Sigmoid colon (tissue), 4 donors: Measurements from ENCODE around the gene RHBDL1.

ENCODE experiments used
- EP300 ChIP-seq, 4 donors: sonication (generic); formaldehyde crosslinking; IDR thresholded peaks; one replicate each; pipeline ENCODE4 v1.6.1; 2017; ENCODE audit warnings: antibody characterized with exemption in 4 of 4
- POLR2AphosphoS5 ChIP-seq, 4 donors: sonication (generic); formaldehyde crosslinking; IDR thresholded peaks; one replicate each; pipeline ENCODE4 v1.6.1; 2017; ENCODE audit warnings: antibody characterized with exemption in 4 of 4
- TF ChIP-seq, protein P1 (sequence below), 4 experiments: fragments of 450-650 bp in 3 of 4; fragments of 200-600 bp in 1 of 4; IDR thresholded peaks; one replicate each; pipeline ENCODE4 v1.5.1; 2016 to 2019; ENCODE audit warnings: antibody characterized with exemption in 4 of 4, mild to moderate bottlenecking in 3 of 4, moderate library complexity in 2 of 4

DNA sequence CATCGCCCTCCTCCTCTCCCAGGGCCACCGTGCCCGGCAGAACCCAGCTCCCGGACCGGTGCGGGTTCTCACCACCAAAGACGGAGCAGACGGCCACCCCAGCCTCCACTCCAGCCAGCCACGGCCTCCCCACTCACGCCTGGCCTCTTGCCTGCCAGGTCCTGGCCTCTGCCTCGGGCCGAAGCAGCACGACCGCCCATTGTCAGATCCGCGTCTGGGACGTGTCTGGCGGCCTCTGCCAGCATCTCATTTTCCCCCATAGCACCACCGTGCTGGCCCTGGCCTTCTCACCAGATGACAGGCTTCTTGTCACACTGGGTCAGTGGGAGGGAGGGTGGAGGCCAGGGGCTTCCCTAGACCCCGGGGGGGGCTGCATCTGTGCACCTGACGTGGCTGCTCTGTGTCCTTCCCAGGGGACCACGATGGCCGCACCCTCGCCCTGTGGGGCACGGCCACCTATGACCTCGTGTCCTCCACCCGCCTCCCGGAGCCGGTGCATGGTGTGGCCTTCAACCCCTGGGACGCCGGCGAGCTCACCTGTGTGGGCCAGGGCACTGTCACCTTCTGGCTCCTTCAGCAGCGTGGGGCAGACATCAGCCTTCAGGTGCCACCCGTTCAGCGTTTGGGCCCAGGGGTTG lies 14.2 kb upstream of the RHBDL1 start:
- no peak for TF ChIP-seq POLR2AphosphoS5 (IDR thresholded peaks at IDR 0.05)
- TF ChIP-seq, protein P1, sequence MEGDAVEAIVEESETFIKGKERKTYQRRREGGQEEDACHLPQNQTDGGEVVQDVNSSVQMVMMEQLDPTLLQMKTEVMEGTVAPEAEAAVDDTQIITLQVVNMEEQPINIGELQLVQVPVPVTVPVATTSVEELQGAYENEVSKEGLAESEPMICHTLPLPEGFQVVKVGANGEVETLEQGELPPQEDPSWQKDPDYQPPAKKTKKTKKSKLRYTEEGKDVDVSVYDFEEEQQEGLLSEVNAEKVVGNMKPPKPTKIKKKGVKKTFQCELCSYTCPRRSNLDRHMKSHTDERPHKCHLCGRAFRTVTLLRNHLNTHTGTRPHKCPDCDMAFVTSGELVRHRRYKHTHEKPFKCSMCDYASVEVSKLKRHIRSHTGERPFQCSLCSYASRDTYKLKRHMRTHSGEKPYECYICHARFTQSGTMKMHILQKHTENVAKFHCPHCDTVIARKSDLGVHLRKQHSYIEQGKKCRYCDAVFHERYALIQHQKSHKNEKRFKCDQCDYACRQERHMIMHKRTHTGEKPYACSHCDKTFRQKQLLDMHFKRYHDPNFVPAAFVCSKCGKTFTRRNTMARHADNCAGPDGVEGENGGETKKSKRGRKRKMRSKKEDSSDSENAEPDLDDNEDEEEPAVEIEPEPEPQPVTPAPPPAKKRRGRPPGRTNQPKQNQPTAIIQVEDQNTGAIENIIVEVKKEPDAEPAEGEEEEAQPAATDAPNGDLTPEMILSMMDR (IDR thresholded peaks at IDR 0.05): peak in 2 of 4 experiments; percentile 2 to 41
- no peak for TF ChIP-seq EP300 (IDR thresholded peaks at IDR 0.05)
